GM23338 (cell line): ENCODE measurements around the gene BANP.

Source experiments
- CREB1 ChIP-seq: fragments of 250-450 bp; sonication (Bioruptor Pico); IDR thresholded peaks from 2 replicates; pipeline ENCODE4 v1.5.0; 2020; ENCODE audit warnings: low read depth, mild to moderate bottlenecking, moderate library complexity
- CTCF ChIP-seq, 2 experiments: fragments of 200-600 bp in 1 of 2; sonication (generic) in 1 of 2; conservative IDR thresholded peaks; 2 replicates each; pipeline versions ENCODE4 v1.5.1 to v1.6.1; 2016 to 2017; ENCODE audit warnings: antibody characterized with exemption in 2 of 2, low read depth in 2 of 2, mild to moderate bottlenecking in 2 of 2, moderate library complexity in 1 of 2
- EZH2 ChIP-seq: fragments of 200-600 bp; sonication (generic); IDR thresholded peaks from one replicate; pipeline ENCODE4 v1.8.0; 2017; ENCODE audit warnings: antibody characterized with exemption, mild to moderate bottlenecking, low read depth; ENCODE audit not compliant: unreplicated experiment
- EZH2phosphoT487 ChIP-seq: fragments of 200-600 bp; sonication (generic); IDR thresholded peaks from one replicate; pipeline ENCODE4 v1.8.1; 2018; ENCODE audit warnings: antibody characterized with exemption; ENCODE audit not compliant: unreplicated experiment
- JUNB ChIP-seq: IDR thresholded peaks from one replicate; pipeline ENCODE4 v1.6.1; 2016; ENCODE audit warnings: antibody characterized with exemption; ENCODE audit not compliant: unreplicated experiment
- POLR2AphosphoS5 ChIP-seq: IDR thresholded peaks from 2 replicates; pipeline ENCODE4 v1.6.1; 2016; ENCODE audit warnings: antibody characterized with exemption, low read depth
- STAT1 ChIP-seq: IDR thresholded peaks from one replicate; pipeline ENCODE4 v1.6.1; 2016; ENCODE audit warnings: antibody characterized with exemption; ENCODE audit not compliant: unreplicated experiment
- ZNF331 ChIP-seq: fragments of 250-450 bp; sonication (Bioruptor Pico); IDR thresholded peaks from 2 replicates; pipeline ENCODE4 v1.5.0; 2020; ENCODE audit warnings: low read depth, mild to moderate bottlenecking, moderate library complexity
- TF ChIP-seq, protein P1 (sequence below): IDR thresholded peaks from one replicate; pipeline ENCODE4 v1.6.1; 2018; ENCODE audit warnings: antibody characterized with exemption; ENCODE audit not compliant: unreplicated experiment

DNA sequence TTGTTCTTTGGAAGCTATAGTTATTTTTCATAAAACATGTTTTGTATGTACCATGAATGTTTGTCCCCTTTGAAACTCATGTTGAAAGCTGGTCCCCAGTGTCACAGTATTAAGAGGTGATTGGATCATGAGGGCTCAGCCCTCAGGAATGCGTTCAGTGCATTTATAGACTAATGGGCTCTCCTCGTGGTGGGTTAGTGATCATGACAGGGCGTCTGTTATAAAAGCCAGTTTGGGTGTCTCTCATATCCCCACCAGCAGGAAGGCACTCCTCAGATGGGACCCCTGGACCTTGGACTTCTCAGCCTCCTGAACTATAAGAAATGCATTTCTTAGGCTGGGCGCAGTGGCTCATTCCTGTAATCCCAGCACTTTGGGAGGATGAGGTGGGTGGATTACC is 10.4 kb downstream of the BANP start:
- no peak for TF ChIP-seq EZH2
- no peak for TF ChIP-seq POLR2AphosphoS5
- TF ChIP-seq CTCF (conservative IDR thresholded peaks at IDR 0.05; ENCODE audit: low read depth in 2 of 2) = no peak
- no peak for TF ChIP-seq CREB1 (CRISPR knock-in tag)
- TF ChIP-seq, protein P1, sequence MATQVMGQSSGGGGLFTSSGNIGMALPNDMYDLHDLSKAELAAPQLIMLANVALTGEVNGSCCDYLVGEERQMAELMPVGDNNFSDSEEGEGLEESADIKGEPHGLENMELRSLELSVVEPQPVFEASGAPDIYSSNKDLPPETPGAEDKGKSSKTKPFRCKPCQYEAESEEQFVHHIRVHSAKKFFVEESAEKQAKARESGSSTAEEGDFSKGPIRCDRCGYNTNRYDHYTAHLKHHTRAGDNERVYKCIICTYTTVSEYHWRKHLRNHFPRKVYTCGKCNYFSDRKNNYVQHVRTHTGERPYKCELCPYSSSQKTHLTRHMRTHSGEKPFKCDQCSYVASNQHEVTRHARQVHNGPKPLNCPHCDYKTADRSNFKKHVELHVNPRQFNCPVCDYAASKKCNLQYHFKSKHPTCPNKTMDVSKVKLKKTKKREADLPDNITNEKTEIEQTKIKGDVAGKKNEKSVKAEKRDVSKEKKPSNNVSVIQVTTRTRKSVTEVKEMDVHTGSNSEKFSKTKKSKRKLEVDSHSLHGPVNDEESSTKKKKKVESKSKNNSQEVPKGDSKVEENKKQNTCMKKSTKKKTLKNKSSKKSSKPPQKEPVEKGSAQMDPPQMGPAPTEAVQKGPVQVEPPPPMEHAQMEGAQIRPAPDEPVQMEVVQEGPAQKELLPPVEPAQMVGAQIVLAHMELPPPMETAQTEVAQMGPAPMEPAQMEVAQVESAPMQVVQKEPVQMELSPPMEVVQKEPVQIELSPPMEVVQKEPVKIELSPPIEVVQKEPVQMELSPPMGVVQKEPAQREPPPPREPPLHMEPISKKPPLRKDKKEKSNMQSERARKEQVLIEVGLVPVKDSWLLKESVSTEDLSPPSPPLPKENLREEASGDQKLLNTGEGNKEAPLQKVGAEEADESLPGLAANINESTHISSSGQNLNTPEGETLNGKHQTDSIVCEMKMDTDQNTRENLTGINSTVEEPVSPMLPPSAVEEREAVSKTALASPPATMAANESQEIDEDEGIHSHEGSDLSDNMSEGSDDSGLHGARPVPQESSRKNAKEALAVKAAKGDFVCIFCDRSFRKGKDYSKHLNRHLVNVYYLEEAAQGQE = no peak
- no peak for TF ChIP-seq EZH2phosphoT487
- no peak for TF ChIP-seq ZNF331 (CRISPR knock-in tag)
- TF ChIP-seq STAT1 = no peak
- TF ChIP-seq JUNB = no peak
